H1 (cell line): ENCODE results near the gene KCNA2. TPM values are rescaled to one million over a fixed set of nuclear protein-coding genes. Genes with fewer than 3 reads are reported as not detected.

ENCODE experiments used
- CTCF ChIA-PET: fragments of 300-600 bp; sonication (Branson Sonifier 250); formaldehyde crosslinking; loops from one replicate; lab custom pipeline; 2021; ENCODE audit not compliant: partially characterized antibody; lab: Charles Lee
- POLR2A ChIA-PET: fragments of 300-600 bp; sonication (Branson Sonifier 250); formaldehyde crosslinking; loops from one replicate; lab custom pipeline; 2021; ENCODE audit warnings: inconsistent platforms; ENCODE audit not compliant: partially characterized antibody; lab: Charles Lee
- DNase-seq, 2 experiments: peaks; one replicate each; pipeline versions ENCODE4 v3.0.0 to v3.0.0-alpha.2; 2010 to 2022; ENCODE audit warnings: low spot score in 2 of 2, low read depth in 1 of 2, mixed read lengths in 1 of 2
- FAIRE-seq: peaks from 2 replicates; lab custom pipeline; 2011; peaks lifted over from hg19 to GRCh38; lab: Jason Lieb, UNC
- H2AFZ ChIP-seq: 2 replicates; pipeline ENCODE4 v1.8.1; 2012; ENCODE audit warnings: low read length, inconsistent platforms
- H2AK5ac ChIP-seq: 2 replicates; pipeline ENCODE4 v1.6.1; 2013; ENCODE audit warnings: low read depth, low read length
- H2BK120ac ChIP-seq: replicated peaks from 2 replicates; pipeline ENCODE3; 2013; ENCODE audit warnings: low read depth, low read length, inconsistent platforms
- H2BK12ac ChIP-seq: 2 replicates; pipeline ENCODE4 v1.6.1; 2013; ENCODE audit warnings: low read depth, low read length
- H2BK15ac ChIP-seq: 2 replicates; pipeline ENCODE4 v1.6.1; 2013; ENCODE audit warnings: low read length
- H2BK20ac ChIP-seq: 2 replicates; pipeline ENCODE4 v1.6.1; 2013; ENCODE audit warnings: low read length
- H2BK5ac ChIP-seq: 2 replicates; pipeline ENCODE4 v1.6.1; 2013; ENCODE audit warnings: low read depth, low read length
- H3K14ac ChIP-seq: 2 replicates; pipeline ENCODE4 v1.6.1; 2013; ENCODE audit warnings: inconsistent platforms; ENCODE audit not compliant: insufficient read length
- H3K18ac ChIP-seq: 2 replicates; pipeline ENCODE4 v1.6.1; 2013; ENCODE audit warnings: low read length; ENCODE audit errors: extremely low read depth
- H3K23ac ChIP-seq: 2 replicates; pipeline ENCODE4 v1.6.1; 2013; ENCODE audit warnings: inconsistent platforms; ENCODE audit not compliant: insufficient read length
- H3K23me2 ChIP-seq: 2 replicates; pipeline ENCODE4 v1.6.1; 2013; ENCODE audit warnings: low read depth, low read length
- H3K27ac ChIP-seq: 2 replicates; pipeline ENCODE4 v1.6.1; 2011; ENCODE audit warnings: low read depth, low read length, inconsistent platforms
- H3K27me3 ChIP-seq, 4 experiments: replicated peaks in 1 of 4; 1 replicate in 1 of 4; 2 replicates in 3 of 4; pipeline versions ENCODE4 v1.6.1 to v1.8.1; 2011 to 2013; ENCODE audit warnings: low read length in 3 of 4, mild to moderate bottlenecking in 3 of 4, inconsistent platforms in 2 of 4, mixed read lengths in 2 of 4, moderate library complexity in 1 of 4; ENCODE audit not compliant: control insufficient read depth in 3 of 4, insufficient read depth in 3 of 4; ENCODE audit errors: extremely low read depth in 1 of 4
- H3K36me3 ChIP-seq, 4 experiments: 2 replicates each; pipeline versions ENCODE4 v1.6.1 to v1.8.1; 2011 to 2013; ENCODE audit warnings: mild to moderate bottlenecking in 4 of 4, low read length in 3 of 4, moderate library complexity in 2 of 4, control low read depth in 1 of 4, inconsistent platforms in 1 of 4; ENCODE audit not compliant: insufficient read depth in 4 of 4, control insufficient read depth in 2 of 4
- H3K4ac ChIP-seq: replicated peaks from 2 replicates; pipeline ENCODE3; 2013; ENCODE audit warnings: low read length, low read depth, mixed read lengths, inconsistent platforms; ENCODE audit not compliant: insufficient read length
- H3K4me1 ChIP-seq, 4 experiments: replicated peaks in 1 of 4; 1 replicate in 1 of 4; 2 replicates in 3 of 4; pipeline versions ENCODE4 v1.6.1 to v1.8.1; 2011 to 2013; ENCODE audit warnings: low read length in 3 of 4, inconsistent platforms in 2 of 4, mixed read lengths in 1 of 4; ENCODE audit not compliant: insufficient read depth in 4 of 4, control insufficient read depth in 3 of 4
- H3K4me2 ChIP-seq, 2 experiments: 2 replicates each; pipeline versions ENCODE4 v1.6.1 to v1.8.1; 2011 to 2013; ENCODE audit warnings: low read depth in 2 of 2, low read length in 2 of 2, control low read depth in 1 of 2, inconsistent platforms in 1 of 2, mild to moderate bottlenecking in 1 of 2; ENCODE audit not compliant: insufficient read depth in 1 of 2
- H3K4me3 ChIP-seq, 4 experiments: fragments of 200-600, 300-600 bp in 1 of 4; sonication (generic), shearing (Covaris generic), sonication (Bioruptor Twin) in 1 of 4; 2 replicates each; pipeline versions ENCODE4 v1.5.1 to v1.8.1; 2011 to 2016; ENCODE audit warnings: low read length in 4 of 4, low read depth in 3 of 4, control low read depth in 2 of 4, inconsistent platforms in 2 of 4, mild to moderate bottlenecking in 2 of 4, mixed read lengths in 1 of 4, moderate library complexity in 1 of 4; ENCODE audit not compliant: insufficient read depth in 2 of 4; ENCODE audit errors: extremely low read depth in 1 of 4
- H3K56ac ChIP-seq: replicated peaks from 2 replicates; pipeline ENCODE3; 2013; ENCODE audit warnings: low read depth, mild to moderate bottlenecking, mixed read lengths, low read length, inconsistent platforms; ENCODE audit not compliant: insufficient read length
- H3K79me1 ChIP-seq: 2 replicates; pipeline ENCODE4 v1.6.1; 2013; ENCODE audit warnings: low read depth, low read length, control low read depth
- H3K79me2 ChIP-seq, 2 experiments: 2 replicates each; pipeline versions ENCODE4 v1.6.1 to v1.8.1; 2012 to 2013; ENCODE audit warnings: low read length in 2 of 2, mild to moderate bottlenecking in 2 of 2, inconsistent platforms in 1 of 2; ENCODE audit not compliant: insufficient read depth in 2 of 2, control insufficient read depth in 1 of 2
- H3K9ac ChIP-seq, 4 experiments: replicated peaks in 1 of 4; 1 replicate in 1 of 4; 2 replicates in 3 of 4; pipeline versions ENCODE4 v1.6.1 to v1.8.1; 2011 to 2013; ENCODE audit warnings: low read depth in 3 of 4, low read length in 3 of 4, control low read depth in 2 of 4, mild to moderate bottlenecking in 2 of 4, moderate library complexity in 2 of 4, inconsistent platforms in 1 of 4; ENCODE audit errors: extremely low read depth in 1 of 4
- H3K9me3 ChIP-seq, 2 experiments: 2 replicates each; pipeline versions ENCODE4 v1.6.1 to v1.8.1; 2012 to 2013; ENCODE audit warnings: mild to moderate bottlenecking in 2 of 2, moderate library complexity in 2 of 2, control low read depth in 1 of 2, inconsistent platforms in 1 of 2, low read depth in 1 of 2, low read length in 1 of 2, mixed read lengths in 1 of 2; ENCODE audit not compliant: insufficient read depth in 2 of 2
- H4K20me1 ChIP-seq, 2 experiments: replicated peaks in 1 of 2; 2 replicates each; pipeline versions ENCODE3 to v1.8.1; 2011 to 2013; ENCODE audit warnings: inconsistent platforms in 2 of 2, low read length in 2 of 2, mild to moderate bottlenecking in 1 of 2; ENCODE audit not compliant: insufficient read depth in 2 of 2, control insufficient read depth in 1 of 2
- H4K5ac ChIP-seq: 2 replicates; pipeline ENCODE4 v1.6.1; 2013; ENCODE audit warnings: low read length, low read depth, mixed read lengths, inconsistent platforms; ENCODE audit not compliant: insufficient read length
- H4K8ac ChIP-seq: 2 replicates; pipeline ENCODE4 v1.8.0; 2013; ENCODE audit warnings: mild to moderate bottlenecking, moderate library complexity, low read length, inconsistent platforms; ENCODE audit not compliant: insufficient read depth; ENCODE audit errors: extremely low read depth
- H4K91ac ChIP-seq: replicated peaks from 2 replicates; pipeline ENCODE3; 2013; ENCODE audit warnings: low read length, mixed read lengths, inconsistent platforms; ENCODE audit not compliant: insufficient read length
- ATF2 ChIP-seq: IDR thresholded peaks from 2 replicates; pipeline ENCODE4 v1.6.1; 2012; ENCODE audit warnings: low read length, inconsistent platforms
- CBX5 ChIP-seq: fragments of 300-800, 300-1000 bp; sonication (generic); IDR thresholded peaks from 2 replicates; pipeline ENCODE4 v1.7.1; 2016; ENCODE audit warnings: antibody characterized with exemption, low read length, low read depth
- CBX8 ChIP-seq: fragments of 300-800, 300-1000 bp; sonication (generic); IDR thresholded peaks from 2 replicates; pipeline ENCODE4 v1.7.1; 2016; ENCODE audit warnings: low read depth, low read length, borderline replicate concordance
- EP300 ChIP-seq, 2 experiments: IDR thresholded peaks; 1 replicate in 1 of 2; 2 replicates in 1 of 2; pipeline ENCODE4 v1.6.1; 2011 to 2012; ENCODE audit warnings: low read depth in 2 of 2, low read length in 2 of 2, mild to moderate bottlenecking in 2 of 2, borderline replicate concordance in 1 of 2, inconsistent platforms in 1 of 2, moderate library complexity in 1 of 2
- POLR2AphosphoS5 ChIP-seq: IDR thresholded peaks from 2 replicates; pipeline ENCODE4 v1.6.1; 2011; ENCODE audit warnings: low read depth, low read length
- SAP30 ChIP-seq: fragments of 300-600 bp; sonication (generic); IDR thresholded peaks from 2 replicates; pipeline ENCODE4 v1.7.1; 2012; ENCODE audit warnings: low read length, moderate library complexity, mild to moderate bottlenecking, inconsistent platforms; ENCODE audit not compliant: insufficient read depth, insufficient replicate concordance
- SP2 ChIP-seq: IDR thresholded peaks from 2 replicates; pipeline ENCODE4 v1.6.1; 2012; ENCODE audit warnings: mild to moderate bottlenecking, low read length, inconsistent platforms
- WGBS, 2 experiments: shearing (Covaris generic) in 1 of 2; methylation state at CpG; one replicate each; pipeline versions ENCODE4 v1.1.6 to v1.1.7; 2013 to 2015; ENCODE audit warnings: low lambda C conversion rate in 2 of 2, mixed read lengths in 2 of 2, inconsistent platforms in 1 of 2, low coverage in 1 of 2, missing lambda C conversion rate in 1 of 2; ENCODE audit not compliant: insufficient replicate concordance in 2 of 2, insufficient coverage in 1 of 2, insufficient read length in 1 of 2; ENCODE audit errors: extremely low coverage in 1 of 2, missing lambda C conversion rate in 1 of 2; 5-methylcytosine and 5-hydroxymethylcytosine counted together
- polyA plus RNA-seq, 7 experiments: library from polyadenylated mRNA; depleted of rRNA in 3 of 7; stranded (reverse) in 5 of 7; unstranded in 2 of 7; fragments of >200 nt in 5 of 7; fragments of 200-250 nt in 2 of 7; gene quantifications; 1 replicate in 5 of 7; 2 replicates in 1 of 7; 4 replicates in 1 of 7; pipeline versions ENCODE4 v1.2.1 to v1.2.3, GENCODE V29; 2011 to 2013; ENCODE audit warnings: missing spikeins in 2 of 7, mixed read lengths in 2 of 7
- total RNA-seq: library from RNA; stranded (reverse); fragmentation: NEBNext Ultra II Directional; extraction: Animal tissue kit (Norgen Biotek cat#: 25700); gene quantifications from 2 replicates; pipeline ENCODE4 v1.2.1, GENCODE V29; 2021

The KCNA2 gene
- total and polyA plus RNA-seq, 2 of the 8 experiments (the other 6 are each of a cell fraction or from before 2014, with no cell fraction given), result 0.26 to 0.78 TPM

GRCh38 chr1:110594456-110595352 is 11.5 kb downstream of the KCNA2 start:
- peaks cover 0 to 12% (median 2%) of the 10 kb centered on the region in 4 experiments; a peak in 3 of 7 replicates for H3K27me3 ChIP-seq
- H3K79me2 ChIP-seq, result no peaks in the 10 kb centered on the region
- H4K20me1 ChIP-seq, result peaks cover 0 to 2% of the 10 kb centered on the region in 2 experiments
- H3K9me3 ChIP-seq, result no peaks in the 10 kb centered on the region
- no peaks in the 10 kb centered on the region for H3K79me1 ChIP-seq
- no peak overlapping the region for H3K56ac ChIP-seq
- WGBS, 2 experiments, result 71% methylated on average over 7 of the region's 7 CpGs; no CpG with 5 or more reads in 1 of the 2 experiments
- no peak overlapping the region for H3K14ac ChIP-seq
- no peak overlapping the region for H2BK5ac ChIP-seq
- no peak overlapping the region for H2BK15ac ChIP-seq
- H2BK20ac ChIP-seq, result no peak overlapping the region
- no peak overlapping the region for H2AFZ ChIP-seq
- no peak overlapping the region for H3K18ac ChIP-seq
- DNase-seq (no peak), FAIRE-seq (no peak)
- no peaks in the 10 kb centered on the region for H3K23me2 ChIP-seq
- no peak overlapping the region for H3K4ac ChIP-seq
- H3K23ac ChIP-seq, result no peak overlapping the region
- H3K36me3 ChIP-seq, result no peaks in the 10 kb centered on the region
- H4K5ac ChIP-seq, result no peak overlapping the region
- H3K4me1 ChIP-seq, result peaks cover 0 to 2% (median 0%) of the 10 kb centered on the region in 4 experiments; a peak in 1 of 7 replicates
- H2BK120ac ChIP-seq, result no peak overlapping the region
- no peak for TF ChIP-seq CBX8
- TF ChIP-seq POLR2AphosphoS5, result no peak
- TF ChIP-seq ATF2, result no peak
- no peak for TF ChIP-seq SP2
- no peak for TF ChIP-seq EP300 (IDR thresholded peaks at IDR 0.05; ENCODE audit: borderline replicate concordance in 1 of 2, low read depth in 2 of 2, low read length in 2 of 2)
- no peak for TF ChIP-seq SAP30
- TF ChIP-seq CBX5, result no peak
- H3K9ac ChIP-seq, result no peak overlapping the region
- POLR2A ChIA-PET, result interaction anchor here (0.6 kb wide), 1 partner anchor 10 kb away, joined by 3 read pairs; no protein-coding TSS in a partner anchor
- H2AK5ac ChIP-seq, result no peak overlapping the region
- no peak overlapping the region for H3K4me3 ChIP-seq
- no peak overlapping the region for H4K91ac ChIP-seq
- CTCF ChIA-PET, result interaction anchor here (1.1 to 2.6 kb wide), 12 partner anchors 11 to 187 kb away, joined by 3 to 19 read pairs (median 4); partner anchors contain the start of gene KCNA2
- no peak overlapping the region for H2BK12ac ChIP-seq
- no peak overlapping the region for H4K8ac ChIP-seq
- no peak overlapping the region for H3K4me2 ChIP-seq
- no peak overlapping the region for H3K27ac ChIP-seq
